Spleen (tissue), 7 donors: ENCODE measurements around the gene AFAP1L2.

Experiments
- POLR2AphosphoS5 ChIP-seq, 3 donors: sonication (generic); formaldehyde crosslinking; IDR thresholded peaks; one replicate each; pipeline ENCODE4 v1.5.1; 2017; ENCODE audit warnings: antibody characterized with exemption in 3 of 3
- TF ChIP-seq, protein P1 (sequence below), 11 experiments: fragments of 200-600 bp in 7 of 11; fragments of 450-650 bp in 4 of 11; sonication (generic) in 4 of 11; IDR thresholded peaks in 8 of 11; conservative IDR thresholded peaks in 3 of 11; 1 replicate in 7 of 11; 2 replicates in 4 of 11; pipeline versions ENCODE4 v1.4.0 to v1.8.0; 2016 to 2021; ENCODE audit warnings: antibody characterized with exemption in 11 of 11, inconsistent platforms in 4 of 11, mild to moderate bottlenecking in 1 of 11
- donor health status: DM: no; HTN: no; CAD: no; lungs with moderate emphysema.
- donor health status: DM: no; HTN: no; CAD: no.
- donor health status: DM: no; HTN: no; CAD: no.

DNA sequence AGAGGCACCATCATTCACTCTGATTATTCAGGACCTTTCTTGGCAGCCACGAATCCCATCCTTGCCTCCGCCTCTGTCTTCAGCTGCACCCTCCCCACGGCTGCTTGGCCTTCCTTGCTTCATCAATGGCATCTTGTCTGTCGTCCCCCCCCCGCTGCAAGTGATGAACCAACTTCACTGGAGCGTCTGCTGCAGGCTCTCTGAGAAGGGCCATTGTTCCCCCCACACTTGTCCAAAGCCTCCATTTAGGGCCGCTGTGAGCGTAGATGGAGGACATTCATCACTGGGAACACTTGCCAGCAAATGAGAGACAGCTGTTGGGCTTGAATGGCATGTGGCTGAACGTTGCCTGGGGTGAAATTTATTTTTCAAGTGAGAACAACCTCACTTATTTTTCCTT lies 20.1 kb downstream of the AFAP1L2 start:
- TF ChIP-seq, protein P1, sequence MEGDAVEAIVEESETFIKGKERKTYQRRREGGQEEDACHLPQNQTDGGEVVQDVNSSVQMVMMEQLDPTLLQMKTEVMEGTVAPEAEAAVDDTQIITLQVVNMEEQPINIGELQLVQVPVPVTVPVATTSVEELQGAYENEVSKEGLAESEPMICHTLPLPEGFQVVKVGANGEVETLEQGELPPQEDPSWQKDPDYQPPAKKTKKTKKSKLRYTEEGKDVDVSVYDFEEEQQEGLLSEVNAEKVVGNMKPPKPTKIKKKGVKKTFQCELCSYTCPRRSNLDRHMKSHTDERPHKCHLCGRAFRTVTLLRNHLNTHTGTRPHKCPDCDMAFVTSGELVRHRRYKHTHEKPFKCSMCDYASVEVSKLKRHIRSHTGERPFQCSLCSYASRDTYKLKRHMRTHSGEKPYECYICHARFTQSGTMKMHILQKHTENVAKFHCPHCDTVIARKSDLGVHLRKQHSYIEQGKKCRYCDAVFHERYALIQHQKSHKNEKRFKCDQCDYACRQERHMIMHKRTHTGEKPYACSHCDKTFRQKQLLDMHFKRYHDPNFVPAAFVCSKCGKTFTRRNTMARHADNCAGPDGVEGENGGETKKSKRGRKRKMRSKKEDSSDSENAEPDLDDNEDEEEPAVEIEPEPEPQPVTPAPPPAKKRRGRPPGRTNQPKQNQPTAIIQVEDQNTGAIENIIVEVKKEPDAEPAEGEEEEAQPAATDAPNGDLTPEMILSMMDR (IDR thresholded peaks at IDR 0.05 in 8 of 11, conservative IDR thresholded peaks at IDR 0.05 in 3 of 11): no peak
- TF ChIP-seq POLR2AphosphoS5 (IDR thresholded peaks at IDR 0.05): no peak
